ENCODE results near the gene PIWIL1.

PIWIL1 gene

DNA sequence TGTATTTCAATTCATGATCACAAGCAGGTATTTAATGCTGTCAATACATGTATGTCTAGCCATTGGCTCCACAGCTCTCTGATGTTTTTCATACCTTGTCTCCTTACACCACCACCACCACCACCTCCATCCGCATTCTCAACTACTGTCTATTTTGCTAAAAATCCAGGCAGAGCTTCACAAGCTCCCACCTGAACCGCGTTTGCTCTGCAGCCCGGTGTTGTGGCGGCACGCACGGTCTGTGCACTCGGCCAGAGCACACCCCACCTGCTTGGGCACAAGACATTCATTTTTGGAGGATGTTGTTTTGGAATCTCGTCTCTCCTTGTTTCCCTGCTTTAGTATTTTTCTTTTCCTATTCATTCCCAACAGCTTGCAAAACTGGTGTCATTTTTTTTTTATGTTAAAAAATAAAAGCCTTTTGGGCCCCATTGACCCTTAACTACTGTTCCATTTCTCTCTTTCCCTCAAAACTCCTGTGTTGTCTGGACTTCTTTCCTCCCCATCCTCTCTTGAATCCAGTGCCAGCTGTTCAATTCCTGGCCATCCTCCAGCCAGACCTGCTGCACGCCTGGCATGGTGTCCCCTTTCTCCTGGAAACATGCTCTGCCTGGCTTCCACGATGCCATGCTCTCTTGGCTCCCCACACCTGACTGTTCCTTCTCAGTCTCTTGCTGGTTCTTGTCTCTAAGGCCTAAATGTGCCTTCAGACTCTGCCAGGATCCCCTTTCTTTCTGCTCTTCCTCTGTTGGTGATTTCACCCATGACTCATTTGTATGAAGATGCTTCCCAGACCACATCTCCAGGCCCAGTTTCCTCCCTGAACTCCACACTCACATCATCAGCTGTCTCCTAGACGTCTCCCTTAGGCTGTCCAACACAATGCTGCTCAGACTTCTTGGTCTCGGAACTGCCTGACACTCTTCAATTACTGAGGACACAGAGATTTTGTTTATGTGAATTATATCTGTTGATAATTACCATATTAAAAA is 37.9 kb downstream of the PIWIL1 start:
- peaks cover 7% of the 10 kb centered on the region for H3K27me3 Mint-ChIP-seq
- H3K4me3 Mint-ChIP-seq = no peak overlapping the region
- H3K4me1 Mint-ChIP-seq (ENCODE audit: low read depth) = no peaks in the 10 kb centered on the region
- H3K27ac Mint-ChIP-seq = no peak overlapping the region
- no peaks in the 10 kb centered on the region for H3K36me3 Mint-ChIP-seq
- no peaks in the 10 kb centered on the region for H3K9me3 Mint-ChIP-seq (ENCODE audit: low read depth)

DNA sequence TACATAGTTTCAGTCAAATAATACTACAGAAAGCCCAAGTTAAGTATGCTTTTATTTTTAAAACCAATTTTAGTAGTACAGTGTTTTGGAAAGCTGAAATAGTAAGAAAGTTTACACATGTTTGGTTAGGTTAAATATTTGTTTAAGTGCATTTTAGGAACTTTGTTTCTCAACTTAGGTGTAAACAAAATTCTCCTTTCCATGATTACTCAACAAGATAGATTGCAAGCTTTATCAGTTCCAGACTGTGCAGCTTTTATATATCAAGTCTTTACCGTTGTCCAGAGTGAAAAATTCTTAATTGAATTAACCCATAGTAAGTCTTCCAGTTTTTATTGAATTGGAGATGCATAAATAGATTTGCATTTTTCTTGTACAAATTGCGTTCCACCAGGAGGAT is 45.1 kb downstream of the PIWIL1 start:
- Mint-ChIP-seq H3K27me3 (peaks cover 8% of the 10 kb centered on the region), H3K4me3 (no peak overlapping the region), H3K9me3 (ENCODE audit: low read depth) (no peaks in the 10 kb centered on the region), H3K36me3 (no peaks in the 10 kb centered on the region), H3K27ac (no peak overlapping the region), H3K4me1 (ENCODE audit: low read depth) (no peaks in the 10 kb centered on the region)

DNA sequence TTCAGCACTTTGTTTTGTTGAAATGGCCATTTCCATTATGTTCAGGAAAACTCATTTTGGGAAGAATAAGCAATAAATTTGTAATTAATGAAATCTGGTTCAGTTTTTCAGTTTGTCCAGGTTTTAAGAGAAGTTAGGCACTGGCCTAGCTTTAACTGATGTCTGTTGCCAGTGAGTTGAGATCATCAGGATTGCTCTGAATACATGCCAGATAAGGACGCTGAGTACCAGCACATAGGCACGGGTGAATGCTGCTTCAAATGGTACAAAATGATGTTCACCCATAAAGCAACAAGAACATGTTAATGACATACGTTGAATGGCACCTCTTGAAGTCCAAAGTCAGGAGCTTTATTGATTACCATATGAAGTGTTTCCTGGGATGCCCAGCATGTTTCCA is 46.5 kb downstream of the PIWIL1 start:
- Mint-ChIP-seq H3K4me3 (no peak overlapping the region), H3K27me3 (peaks cover 5% of the 10 kb centered on the region), H3K4me1 (ENCODE audit: low read depth) (peaks cover 3% of the 10 kb centered on the region), H3K9me3 (ENCODE audit: low read depth) (no peaks in the 10 kb centered on the region), H3K27ac (no peak overlapping the region), H3K36me3 (no peaks in the 10 kb centered on the region)

DNA sequence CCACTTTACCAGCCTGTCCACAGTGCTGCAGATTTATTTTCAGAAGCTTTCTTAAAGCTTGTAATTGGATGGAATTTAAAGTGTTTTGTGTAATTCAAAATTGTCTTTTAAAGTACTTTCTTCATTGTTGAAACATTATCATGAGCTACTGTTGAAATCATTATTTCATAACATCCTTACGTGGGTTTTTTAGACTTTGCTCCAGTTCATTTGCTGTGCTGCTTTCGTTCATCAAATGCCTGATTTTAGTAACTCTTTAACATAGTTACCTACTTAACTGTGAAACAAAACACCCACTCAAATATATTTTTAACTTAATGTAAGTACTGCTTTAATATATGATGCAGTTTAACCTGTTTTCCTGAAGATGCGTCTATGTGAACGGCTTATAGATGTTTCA is 47.5 kb downstream of the PIWIL1 start:
- no peak overlapping the region for H3K4me3 Mint-ChIP-seq
- no peaks in the 10 kb centered on the region for H3K9me3 Mint-ChIP-seq (ENCODE audit: low read depth)
- peaks cover 3% of the 10 kb centered on the region for H3K4me1 Mint-ChIP-seq (ENCODE audit: low read depth)
- no peak overlapping the region for H3K27ac Mint-ChIP-seq
- H3K36me3 Mint-ChIP-seq = no peaks in the 10 kb centered on the region
- H3K27me3 Mint-ChIP-seq = peaks cover 5% of the 10 kb centered on the region

- Mint-ChIP-seq H3K4me3 (no peak overlapping the region), H3K27me3 (peaks cover 2% of the 10 kb centered on the region), H3K36me3 (no peaks in the 10 kb centered on the region), H3K27ac (no peak overlapping the region), H3K9me3 (ENCODE audit: low read depth) (no peaks in the 10 kb centered on the region), H3K4me1 (ENCODE audit: low read depth) (peaks cover 3% of the 10 kb centered on the region)
These were observed 53.5 kb downstream of the PIWIL1 start for GRCh38 chr12:130391186-130391585.

DNA sequence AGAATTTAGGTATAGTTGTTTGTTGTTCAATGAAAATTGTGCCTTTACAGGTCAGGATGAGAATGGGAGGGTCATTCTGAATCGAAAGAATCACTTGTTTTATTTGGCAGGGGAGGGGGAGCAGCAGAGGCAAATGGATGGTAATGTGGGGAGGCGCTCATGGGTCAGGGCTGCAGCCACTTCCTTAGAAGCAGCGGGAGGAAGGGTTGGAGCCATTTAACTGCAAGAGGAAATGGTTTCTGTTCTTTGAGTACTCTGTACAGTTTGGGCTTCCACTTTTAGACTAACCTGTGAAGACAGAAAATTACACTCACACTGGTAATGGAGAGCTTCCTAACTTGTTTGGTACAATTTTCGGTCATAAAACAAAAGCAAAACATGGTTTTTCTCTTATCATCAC is 57.2 kb downstream of the PIWIL1 start:
- H3K4me3 Mint-ChIP-seq = no peak overlapping the region
- H3K27ac Mint-ChIP-seq = no peak overlapping the region
- peaks cover 7% of the 10 kb centered on the region for H3K27me3 Mint-ChIP-seq
- no peaks in the 10 kb centered on the region for H3K9me3 Mint-ChIP-seq (ENCODE audit: low read depth)
- H3K4me1 Mint-ChIP-seq (ENCODE audit: low read depth) = no peaks in the 10 kb centered on the region
- no peaks in the 10 kb centered on the region for H3K36me3 Mint-ChIP-seq

GRCh38 chr12:130396667-130397066 is 59.0 kb downstream of the PIWIL1 start:
- no peak overlapping the region for H3K4me3 Mint-ChIP-seq
- no peaks in the 10 kb centered on the region for H3K36me3 Mint-ChIP-seq
- H3K4me1 Mint-ChIP-seq (ENCODE audit: low read depth) = no peaks in the 10 kb centered on the region
- peaks cover 9% of the 10 kb centered on the region for H3K27me3 Mint-ChIP-seq
- no peak overlapping the region for H3K27ac Mint-ChIP-seq
- no peaks in the 10 kb centered on the region for H3K9me3 Mint-ChIP-seq (ENCODE audit: low read depth)

DNA sequence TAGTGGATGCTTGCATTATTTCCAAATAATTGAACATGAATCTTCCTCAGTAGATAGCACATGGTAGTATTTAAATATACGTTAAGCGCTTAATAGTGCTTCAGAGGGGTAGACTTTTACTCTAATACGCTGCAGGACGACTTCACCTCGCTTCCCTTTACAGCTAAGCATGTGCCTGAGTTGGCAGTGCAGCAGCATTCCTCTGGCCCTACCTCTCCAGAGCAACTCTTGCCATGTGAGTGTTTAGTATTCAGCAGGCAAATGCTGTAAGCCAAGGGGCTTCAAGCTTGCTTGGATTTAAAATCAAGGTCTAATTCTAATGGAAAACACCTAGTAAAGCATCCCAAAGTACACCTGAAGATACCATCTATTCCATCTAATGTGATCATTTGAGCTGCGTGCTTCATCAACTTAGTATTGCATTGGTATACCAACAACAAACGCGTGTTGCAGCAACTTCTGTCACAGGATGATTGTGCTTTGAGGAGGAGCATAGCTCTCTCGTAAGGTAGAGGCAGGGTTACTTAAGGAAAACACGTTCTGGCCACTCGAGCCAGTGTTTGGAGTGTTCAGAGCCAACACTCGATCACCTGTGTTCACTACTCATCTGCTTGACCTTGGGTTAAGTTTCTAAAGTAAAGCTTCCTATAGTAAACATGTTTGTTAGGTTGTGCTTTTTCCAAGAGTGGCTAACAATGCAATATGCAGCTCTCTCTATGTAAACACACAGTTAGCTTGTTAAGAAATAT is 60.6 kb downstream of the PIWIL1 start:
- H3K9me3 Mint-ChIP-seq (ENCODE audit: low read depth) = no peaks in the 10 kb centered on the region
- no peak overlapping the region for H3K4me3 Mint-ChIP-seq
- no peaks in the 10 kb centered on the region for H3K36me3 Mint-ChIP-seq
- H3K27ac Mint-ChIP-seq = no peak overlapping the region
- H3K27me3 Mint-ChIP-seq = peaks cover 13% of the 10 kb centered on the region
- H3K4me1 Mint-ChIP-seq (ENCODE audit: low read depth) = no peaks in the 10 kb centered on the region

DNA sequence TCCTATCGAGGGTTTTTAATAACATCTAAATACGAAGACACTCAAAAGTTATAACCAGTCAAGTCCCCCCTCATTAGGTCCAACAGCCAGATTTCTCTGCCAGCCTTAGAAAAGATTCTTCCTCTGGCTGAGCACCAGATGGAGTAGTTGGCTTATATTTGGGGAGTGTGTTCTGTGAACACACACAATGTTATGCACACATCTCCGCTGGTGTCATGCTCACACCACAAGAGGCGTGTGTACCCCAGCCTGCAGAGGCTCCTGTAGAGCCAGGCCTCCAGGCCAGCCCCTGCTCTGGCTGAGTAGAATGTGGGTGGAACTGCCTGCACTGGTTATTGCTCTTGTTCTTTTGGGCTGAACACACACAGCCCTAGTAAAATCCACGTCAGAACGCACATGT is 64.0 kb downstream of the PIWIL1 start:
- Mint-ChIP-seq H3K9me3 (ENCODE audit: low read depth) (no peaks in the 10 kb centered on the region), H3K27ac (no peak overlapping the region), H3K4me1 (ENCODE audit: low read depth) (no peaks in the 10 kb centered on the region), H3K4me3 (no peak overlapping the region), H3K36me3 (no peaks in the 10 kb centered on the region), H3K27me3 (peaks cover 7% of the 10 kb centered on the region)

GRCh38 chr12:130405332-130405731 is 67.6 kb downstream of the PIWIL1 start:
- H3K27ac Mint-ChIP-seq = no peak overlapping the region
- H3K27me3 Mint-ChIP-seq = peaks cover 4% of the 10 kb centered on the region
- H3K4me3 Mint-ChIP-seq = no peak overlapping the region
- no peaks in the 10 kb centered on the region for H3K36me3 Mint-ChIP-seq
- no peaks in the 10 kb centered on the region for H3K9me3 Mint-ChIP-seq (ENCODE audit: low read depth)
- H3K4me1 Mint-ChIP-seq (ENCODE audit: low read depth) = no peaks in the 10 kb centered on the region

DNA sequence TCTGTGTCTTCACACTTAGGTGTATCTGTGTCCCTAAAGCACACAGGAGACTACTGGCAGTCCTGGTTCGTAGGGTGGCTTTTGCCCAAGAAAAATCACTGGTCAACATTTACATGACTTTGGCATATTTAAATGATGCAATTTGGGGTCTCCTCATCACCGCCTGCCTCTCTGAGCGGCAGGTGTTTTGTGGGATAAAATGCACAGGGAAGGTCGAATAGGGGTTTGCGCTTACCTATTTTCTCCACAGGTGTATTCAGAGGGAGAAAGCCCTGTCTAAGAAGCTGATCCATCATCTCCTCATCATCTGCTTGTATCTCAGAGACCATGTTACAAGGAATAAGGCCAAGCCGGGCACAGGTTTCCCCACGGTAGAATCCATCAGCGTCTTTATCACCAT is 74.7 kb downstream of the PIWIL1 start:
- H3K27ac Mint-ChIP-seq = no peak overlapping the region

DNA sequence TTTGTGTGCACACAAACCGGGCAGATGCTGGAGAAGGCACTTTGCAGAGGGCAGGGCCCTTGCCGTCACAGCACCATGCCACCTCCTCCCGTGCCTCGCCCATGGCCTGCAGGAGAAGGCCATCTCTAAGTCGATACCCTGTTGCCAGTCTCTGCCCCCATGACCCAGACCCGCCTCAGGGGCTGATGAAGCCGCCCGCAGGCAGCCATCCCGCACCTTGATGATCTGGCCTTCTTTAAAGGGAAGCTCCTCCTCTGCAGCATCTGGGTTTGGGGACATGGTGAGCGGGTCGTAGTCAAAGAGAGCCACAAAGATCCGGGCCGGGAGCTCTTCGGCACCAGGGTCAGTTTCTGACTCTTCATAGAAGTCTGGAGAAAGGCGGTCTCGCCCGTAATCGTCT is 76.2 kb downstream of the PIWIL1 start:
- H3K27me3 Mint-ChIP-seq = peaks cover 6% of the 10 kb centered on the region
- H3K4me3 Mint-ChIP-seq = no peak overlapping the region
- no peaks in the 10 kb centered on the region for H3K9me3 Mint-ChIP-seq (ENCODE audit: low read depth)
- no peaks in the 10 kb centered on the region for H3K4me1 Mint-ChIP-seq (ENCODE audit: low read depth)
- no peaks in the 10 kb centered on the region for H3K36me3 Mint-ChIP-seq
- H3K27ac Mint-ChIP-seq = no peak overlapping the region

More for the DNA sequence above, 74.7 kb downstream of the PIWIL1 start:
- Mint-ChIP-seq H3K36me3 (no peaks in the 10 kb centered on the region), H3K4me1 (ENCODE audit: low read depth) (no peaks in the 10 kb centered on the region), H3K27me3 (peaks cover 6% of the 10 kb centered on the region), H3K4me3 (no peak overlapping the region), H3K9me3 (ENCODE audit: low read depth) (no peaks in the 10 kb centered on the region)

- Mint-ChIP-seq H3K4me3 (no peak overlapping the region), H3K9me3 (ENCODE audit: low read depth) (no peaks in the 10 kb centered on the region), H3K36me3 (no peaks in the 10 kb centered on the region), H3K4me1 (ENCODE audit: low read depth) (no peaks in the 10 kb centered on the region), H3K27me3 (peaks cover 6% of the 10 kb centered on the region), H3K27ac (no peak overlapping the region)
These were observed 76.7 kb downstream of the PIWIL1 start for GRCh38 chr12:130414381-130414780.

GRCh38 chr12:130418251-130418650 is 80.6 kb downstream of the PIWIL1 start:
- Mint-ChIP-seq H3K36me3 (no peaks in the 10 kb centered on the region), H3K4me1 (ENCODE audit: low read depth) (no peaks in the 10 kb centered on the region), H3K27ac (no peak overlapping the region), H3K9me3 (ENCODE audit: low read depth) (no peaks in the 10 kb centered on the region), H3K27me3 (peaks cover 6% of the 10 kb centered on the region), H3K4me3 (no peak overlapping the region)

- Mint-ChIP-seq H3K27me3 (peaks cover 6% of the 10 kb centered on the region), H3K4me1 (ENCODE audit: low read depth) (no peaks in the 10 kb centered on the region)
These were observed 81.4 kb downstream of the PIWIL1 start for GRCh38 chr12:130419116-130419515.

More at GRCh38 chr12:130419116-130419515, 81.4 kb downstream of the PIWIL1 start:
- Mint-ChIP-seq H3K4me3 (no peak overlapping the region), H3K27ac (no peak overlapping the region), H3K36me3 (no peaks in the 10 kb centered on the region), H3K9me3 (ENCODE audit: low read depth) (no peaks in the 10 kb centered on the region)

Measured in activated naive CD8-positive, alpha-beta T cell (primary cell).